Measurements from ENCODE around the gene BRAT1.
A peak's percentile ranks its signal among the peaks of the same experiment; 100 is the strongest.

BRAT1 gene

GRCh38 chr7:2522780-2523433 is 32.4 kb downstream of the BRAT1 start:
- H3K4me3 ChIP-seq (ENCODE audit: low read depth, low read length) = no peak overlapping the region
- TF ChIP-seq, protein P1, sequence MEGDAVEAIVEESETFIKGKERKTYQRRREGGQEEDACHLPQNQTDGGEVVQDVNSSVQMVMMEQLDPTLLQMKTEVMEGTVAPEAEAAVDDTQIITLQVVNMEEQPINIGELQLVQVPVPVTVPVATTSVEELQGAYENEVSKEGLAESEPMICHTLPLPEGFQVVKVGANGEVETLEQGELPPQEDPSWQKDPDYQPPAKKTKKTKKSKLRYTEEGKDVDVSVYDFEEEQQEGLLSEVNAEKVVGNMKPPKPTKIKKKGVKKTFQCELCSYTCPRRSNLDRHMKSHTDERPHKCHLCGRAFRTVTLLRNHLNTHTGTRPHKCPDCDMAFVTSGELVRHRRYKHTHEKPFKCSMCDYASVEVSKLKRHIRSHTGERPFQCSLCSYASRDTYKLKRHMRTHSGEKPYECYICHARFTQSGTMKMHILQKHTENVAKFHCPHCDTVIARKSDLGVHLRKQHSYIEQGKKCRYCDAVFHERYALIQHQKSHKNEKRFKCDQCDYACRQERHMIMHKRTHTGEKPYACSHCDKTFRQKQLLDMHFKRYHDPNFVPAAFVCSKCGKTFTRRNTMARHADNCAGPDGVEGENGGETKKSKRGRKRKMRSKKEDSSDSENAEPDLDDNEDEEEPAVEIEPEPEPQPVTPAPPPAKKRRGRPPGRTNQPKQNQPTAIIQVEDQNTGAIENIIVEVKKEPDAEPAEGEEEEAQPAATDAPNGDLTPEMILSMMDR (IDR thresholded peaks at IDR 0.05; ENCODE audit: insufficient read depth, low read depth, low read length, missing control alignments) = no peak
- DNase-seq (ENCODE audit: low read depth) = no peak

GRCh38 chr7:2521952-2522591 is 33.3 kb downstream of the BRAT1 start:
- no peak overlapping the region for H3K4me3 ChIP-seq (ENCODE audit: low read depth, low read length)
- DNase-seq (ENCODE audit: low read depth) = peak; percentile 52
- TF ChIP-seq, protein P1 (IDR thresholded peaks at IDR 0.05; ENCODE audit: insufficient read depth, low read depth, low read length, missing control alignments) = no peak

GRCh38 chr7:2521341-2521745 is 34.0 kb downstream of the BRAT1 start:
- H3K4me3 ChIP-seq (ENCODE audit: low read depth, low read length) = no peak overlapping the region
- TF ChIP-seq, protein P1 (IDR thresholded peaks at IDR 0.05; ENCODE audit: insufficient read depth, low read depth, low read length, missing control alignments) = no peak
- no peak for DNase-seq (ENCODE audit: low read depth)

DNA sequence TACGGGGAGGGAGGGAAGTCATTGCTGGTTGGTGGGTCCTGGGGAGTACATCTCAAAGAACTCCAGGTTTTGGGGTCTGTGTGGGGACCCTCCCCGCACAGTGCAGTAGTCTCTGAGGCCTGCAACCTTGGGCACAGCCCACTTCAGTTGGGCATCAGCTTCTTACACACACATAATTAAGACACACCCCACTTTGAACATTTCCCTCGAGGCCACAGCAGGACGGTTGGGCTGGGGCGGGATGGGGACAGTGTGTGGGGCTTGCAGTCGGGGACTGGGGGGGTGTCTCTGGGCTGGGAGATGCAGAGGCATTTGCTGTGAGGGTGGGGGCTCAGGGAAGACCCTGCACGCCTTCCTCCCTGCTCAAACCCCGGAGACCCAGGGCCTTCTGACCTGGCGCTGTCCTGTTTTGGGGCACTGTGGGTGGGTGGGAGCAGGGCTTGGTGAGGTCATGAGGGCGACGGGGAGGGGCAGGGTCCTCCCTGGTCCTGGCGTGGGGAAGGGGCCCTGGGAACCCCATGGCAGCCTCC is 34.5 kb downstream of the BRAT1 start:
- TF ChIP-seq, protein P1 (IDR thresholded peaks at IDR 0.05; ENCODE audit: insufficient read depth, low read depth, low read length, missing control alignments) = no peak
- H3K4me3 ChIP-seq (ENCODE audit: low read depth, low read length) = no peak overlapping the region
- DNase-seq (ENCODE audit: low read depth) = no peak

GRCh38 chr7:2520131-2520760 is 35.1 kb downstream of the BRAT1 start:
- no peak overlapping the region; the same call in 1 of the 2 replicates for H3K4me3 ChIP-seq (ENCODE audit: low read depth, low read length)
- TF ChIP-seq, protein P1 (IDR thresholded peaks at IDR 0.05; ENCODE audit: insufficient read depth, low read depth, low read length, missing control alignments) = no peak
- no peak for DNase-seq (ENCODE audit: low read depth)

- TF ChIP-seq, protein P1 (IDR thresholded peaks at IDR 0.05; ENCODE audit: insufficient read depth, low read depth, low read length, missing control alignments) = no peak
- H3K4me3 ChIP-seq (ENCODE audit: low read depth, low read length) = peak within 1 kb of the TSS; percentile 6
- DNase-seq (ENCODE audit: low read depth) = peak; percentile 89
These were observed 36.0 kb downstream of the BRAT1 start, which contains the start of gene LFNG for GRCh38 chr7:2519119-2519930. TSS of gene LFNG (plus strand) at chr7:2519774. CDS start at chr7:2519862, 88 bp downstream.

Measured in GM12865 (cell line).